Astrocyte (in vitro differentiated cells and primary cell): Measurements from ENCODE around the gene PLA2G6.

ENCODE experiments used
- EZH2 ChIP-seq: IDR thresholded peaks from 2 replicates; pipeline ENCODE4 v1.6.1; 2012; ENCODE audit warnings: mild to moderate bottlenecking, low read length, inconsistent platforms; ENCODE audit not compliant: insufficient read depth
- TF ChIP-seq, protein P1 (sequence below): IDR thresholded peaks from 2 replicates; pipeline ENCODE4 v1.5.1; 2011; ENCODE audit warnings: low read depth, mild to moderate bottlenecking, inconsistent platforms, low read length, moderate library complexity; ENCODE audit not compliant: insufficient read depth

DNA sequence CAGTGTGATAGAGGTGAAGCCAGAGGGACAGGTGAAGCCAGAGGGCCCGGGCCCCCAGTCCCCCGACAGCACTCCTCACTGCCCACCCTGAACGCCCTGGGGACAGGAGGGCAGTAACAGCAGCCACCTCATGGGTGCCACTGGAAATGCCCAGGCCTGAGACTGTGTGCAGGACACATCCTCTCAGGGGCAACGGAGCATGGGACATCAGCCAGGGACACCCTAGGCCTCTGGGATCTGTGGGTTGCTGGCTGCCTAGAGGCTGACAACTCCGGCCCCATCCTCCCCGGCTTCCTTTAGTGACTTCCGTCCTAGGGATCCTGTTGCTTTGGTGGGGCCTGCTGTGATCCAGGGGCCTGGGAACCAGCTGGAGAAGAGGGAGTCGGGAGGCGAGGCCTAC is 53.8 kb downstream of the PLA2G6 start:
- TF ChIP-seq, protein P1, sequence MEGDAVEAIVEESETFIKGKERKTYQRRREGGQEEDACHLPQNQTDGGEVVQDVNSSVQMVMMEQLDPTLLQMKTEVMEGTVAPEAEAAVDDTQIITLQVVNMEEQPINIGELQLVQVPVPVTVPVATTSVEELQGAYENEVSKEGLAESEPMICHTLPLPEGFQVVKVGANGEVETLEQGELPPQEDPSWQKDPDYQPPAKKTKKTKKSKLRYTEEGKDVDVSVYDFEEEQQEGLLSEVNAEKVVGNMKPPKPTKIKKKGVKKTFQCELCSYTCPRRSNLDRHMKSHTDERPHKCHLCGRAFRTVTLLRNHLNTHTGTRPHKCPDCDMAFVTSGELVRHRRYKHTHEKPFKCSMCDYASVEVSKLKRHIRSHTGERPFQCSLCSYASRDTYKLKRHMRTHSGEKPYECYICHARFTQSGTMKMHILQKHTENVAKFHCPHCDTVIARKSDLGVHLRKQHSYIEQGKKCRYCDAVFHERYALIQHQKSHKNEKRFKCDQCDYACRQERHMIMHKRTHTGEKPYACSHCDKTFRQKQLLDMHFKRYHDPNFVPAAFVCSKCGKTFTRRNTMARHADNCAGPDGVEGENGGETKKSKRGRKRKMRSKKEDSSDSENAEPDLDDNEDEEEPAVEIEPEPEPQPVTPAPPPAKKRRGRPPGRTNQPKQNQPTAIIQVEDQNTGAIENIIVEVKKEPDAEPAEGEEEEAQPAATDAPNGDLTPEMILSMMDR = no peak
- TF ChIP-seq EZH2 = no peak
